HS-27A (cell line): ENCODE measurements around the gene ACADVL.
A peak's percentile ranks its signal among the peaks of the same experiment; 100 is the strongest.
"Not testable (repeated sequence)": the region's sequence is repeated elsewhere in the genome, so short reads cannot be mapped to it uniquely, and the experiment has no call there.

Experiments used
- DNase-seq: peaks from one replicate; pipeline ENCODE4 v3.0.0-alpha.2; 2012; ENCODE audit warnings: low read depth, missing footprints

ACADVL gene

GRCh38 chr17:7235693-7236665, 16.2 kb downstream of the ACADVL start:
- no peak for DNase-seq

DNA sequence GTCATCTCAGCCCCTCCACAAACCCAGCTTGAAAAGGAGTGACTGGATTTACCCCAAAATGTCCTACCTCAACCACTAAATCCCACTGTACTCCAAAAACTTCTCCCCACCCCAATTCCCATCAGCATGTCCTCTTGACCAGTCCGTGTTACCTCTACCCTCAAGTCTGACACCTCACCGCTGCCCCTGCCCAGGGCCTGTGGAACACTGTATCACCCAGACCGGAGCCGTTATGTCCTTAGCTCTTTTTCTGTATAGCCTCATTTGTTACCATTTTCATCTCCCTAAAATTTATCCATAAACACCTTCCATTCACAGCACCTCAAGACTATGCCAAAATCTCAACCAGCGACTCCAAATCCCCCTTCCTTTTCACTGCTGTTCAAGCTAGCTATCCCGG, 17.1 kb downstream of the ACADVL start:
- no peak for DNase-seq

- no peak for DNase-seq
Observed at GRCh38 chr17:7237266-7237760, 17.6 kb downstream of the ACADVL start.

DNA sequence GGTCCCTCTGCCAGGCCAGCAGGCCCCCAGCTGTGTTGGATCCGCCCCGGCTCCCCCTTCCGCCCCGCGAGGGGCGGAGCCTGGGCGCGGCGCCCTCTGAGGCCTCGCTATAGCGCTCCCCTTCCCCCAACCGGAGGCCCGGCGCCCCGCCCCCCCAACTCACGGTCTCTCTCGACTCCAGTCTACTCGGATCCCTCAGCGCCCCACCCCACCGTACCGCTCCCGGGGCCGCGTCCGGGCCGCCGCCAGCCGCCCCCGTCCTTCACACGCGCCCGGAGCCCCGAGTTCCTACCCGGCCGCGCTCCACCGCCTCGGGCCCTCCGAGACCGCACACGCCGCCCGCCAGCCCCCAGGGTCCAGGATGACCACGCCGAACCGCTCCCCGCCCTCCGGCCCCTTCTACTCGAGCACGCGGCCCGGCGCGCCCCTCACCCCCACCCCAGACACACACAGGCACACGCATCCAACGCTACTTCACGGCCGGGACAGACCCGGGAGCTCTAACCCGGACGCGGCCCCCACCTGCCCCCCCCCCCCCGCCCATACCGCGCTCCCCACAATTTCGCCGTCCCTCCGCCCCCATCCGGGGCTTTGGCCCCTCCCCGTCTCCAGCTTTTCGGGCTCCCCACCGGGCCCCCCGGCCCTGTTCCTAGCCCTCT, 18.2 kb downstream of the ACADVL start:
- DNase-seq = no peak

- no peak for DNase-seq
Observed at GRCh38 chr17:7238420-7239090, 18.8 kb downstream of the ACADVL start.

DNA sequence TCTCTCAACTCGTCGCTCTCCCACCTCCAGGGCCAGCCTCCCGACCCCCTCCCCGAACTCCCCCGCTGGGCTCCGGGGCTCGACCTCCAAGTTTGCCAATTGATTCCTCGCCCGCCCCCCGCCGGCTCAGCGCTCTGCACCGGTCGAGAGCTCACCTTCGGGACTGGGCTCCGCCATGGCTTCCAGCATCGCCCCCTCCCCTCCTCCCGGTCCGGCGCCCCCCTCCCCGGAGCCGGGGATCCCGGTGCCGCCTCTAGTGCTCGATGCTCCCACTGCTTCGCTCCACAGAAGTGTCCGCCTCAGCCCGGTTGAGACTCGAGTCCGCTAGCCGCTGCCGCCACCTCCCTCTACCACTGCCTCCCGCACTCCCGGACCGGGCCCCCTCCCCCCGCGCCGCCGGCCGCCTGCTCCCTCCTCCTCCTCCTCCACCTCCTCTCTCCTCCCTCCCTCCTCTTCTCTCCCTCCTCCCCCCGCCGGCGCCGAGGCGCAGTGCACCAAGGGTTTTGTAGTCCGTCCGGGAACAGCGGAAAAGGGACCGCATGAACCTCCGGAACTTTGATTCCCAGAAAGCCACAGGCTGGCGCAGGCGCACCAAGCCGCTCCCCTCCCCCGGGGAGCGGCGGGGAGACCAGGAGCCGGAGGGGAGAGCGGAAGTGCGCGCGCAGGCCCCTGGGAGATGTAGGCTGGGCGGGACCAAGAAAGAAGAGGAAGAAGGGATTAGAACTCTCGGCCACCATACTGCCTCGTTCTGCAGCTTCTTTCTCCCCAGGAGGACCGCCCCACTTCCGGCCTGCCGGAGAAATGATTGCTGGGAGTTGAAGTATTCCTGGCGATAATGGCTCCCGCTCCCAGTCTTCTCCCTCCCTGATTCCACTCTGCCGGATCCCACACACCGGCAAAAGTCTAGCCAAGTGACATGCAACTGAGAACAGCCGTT, 19.6 kb downstream of the ACADVL start, which contains the start of gene PHF23:
PHF23 (minus strand) TSS at position 367 of the 937 bp plus-strand sequence; CDS start at position 189, 178 bp downstream.
- peak; percentile 90 for DNase-seq

- no peak for DNase-seq
Observed at GRCh38 chr17:7240375-7240774, 20.6 kb downstream of the ACADVL start.

DNA sequence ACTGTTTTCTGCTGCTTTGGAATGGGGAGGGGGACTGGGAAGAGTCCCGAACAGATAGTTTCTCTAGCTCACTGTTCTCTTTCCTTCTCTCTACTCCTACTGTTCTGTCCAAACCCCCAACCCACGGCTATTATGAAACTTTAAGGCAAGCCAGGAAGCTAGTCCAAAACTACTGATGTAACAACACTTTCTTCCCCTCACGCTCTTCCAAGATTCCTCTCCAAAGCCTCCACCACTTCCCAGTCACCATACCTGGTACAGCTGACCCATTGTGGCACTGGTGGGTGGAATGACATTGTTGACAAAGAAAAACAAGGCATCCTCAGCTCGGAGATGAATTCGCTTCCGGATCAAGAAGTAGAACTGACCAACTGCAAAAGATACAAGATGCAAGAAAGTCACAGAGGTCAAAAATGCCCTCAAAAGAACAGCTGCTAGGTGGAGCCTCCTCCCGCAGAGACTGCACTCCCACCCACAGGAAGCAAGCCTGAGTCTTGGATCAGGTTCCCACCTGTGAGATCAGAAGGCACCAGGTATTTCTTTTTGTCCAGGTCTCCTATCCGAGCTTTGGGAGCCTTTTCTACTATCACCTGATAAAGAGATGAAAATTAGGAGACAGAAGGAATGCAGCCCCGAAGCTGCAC, 21.5 kb downstream of the ACADVL start:
- DNase-seq = no peak

- no peak for DNase-seq
Observed at GRCh38 chr17:7241783-7242716, 22.3 kb downstream of the ACADVL start, which contains the start of gene GABARAP. Gene GABARAP (minus strand): TSS chr17:7242449. CDS start chr17:7242330, 119 bp downstream.

DNA sequence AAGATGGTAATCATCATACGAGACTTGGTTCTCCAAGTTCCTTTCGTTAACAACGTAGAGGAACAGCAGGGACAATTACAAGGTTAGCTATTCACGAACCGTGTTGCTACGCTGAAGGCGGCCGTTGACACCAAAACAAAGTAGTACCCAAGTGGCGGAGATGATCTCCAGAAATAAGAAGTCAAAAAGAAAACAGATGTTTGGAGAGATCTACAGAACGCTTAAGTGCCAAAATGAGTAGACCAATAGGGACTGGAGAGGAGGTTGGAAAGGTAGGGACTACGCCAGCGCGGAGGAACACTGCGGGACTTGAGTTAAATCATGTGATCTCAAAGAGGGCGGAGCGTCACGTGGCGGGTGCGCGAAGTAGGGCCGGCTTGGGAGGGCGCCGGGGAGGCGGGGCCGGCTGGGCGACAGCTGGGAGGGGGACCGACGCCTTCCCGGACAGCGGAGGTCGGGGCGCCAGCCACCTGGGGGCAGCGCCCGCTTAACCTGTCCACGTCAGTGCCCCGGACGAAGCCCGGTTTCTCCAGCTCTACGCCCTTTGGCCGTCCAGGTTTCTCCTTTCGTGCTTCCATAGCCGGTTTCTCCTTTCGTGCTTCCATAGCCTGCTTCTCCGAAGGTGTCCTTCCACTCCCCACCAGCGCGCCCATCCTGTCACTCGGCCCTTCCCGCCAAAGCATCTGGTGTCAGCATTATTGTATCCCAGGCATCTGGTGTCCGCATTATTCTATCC, 23.1 kb downstream of the ACADVL start:
- DNase-seq = peak; percentile 84

DNA sequence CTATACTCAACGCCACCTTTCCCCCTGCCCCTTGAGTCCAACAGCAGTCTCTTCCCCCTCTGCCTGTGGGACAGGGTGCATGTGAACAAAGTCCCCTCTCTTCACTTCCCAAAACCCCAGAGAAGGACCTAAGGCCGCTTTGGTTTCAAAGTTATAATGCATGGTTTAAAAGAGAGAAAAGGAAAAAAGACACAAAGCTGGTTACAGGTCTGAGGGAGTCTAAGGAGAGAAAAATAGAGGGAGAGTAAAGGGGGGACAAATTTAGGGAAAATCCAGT, 23.7 kb downstream of the ACADVL start:
- DNase-seq = no peak

DNA sequence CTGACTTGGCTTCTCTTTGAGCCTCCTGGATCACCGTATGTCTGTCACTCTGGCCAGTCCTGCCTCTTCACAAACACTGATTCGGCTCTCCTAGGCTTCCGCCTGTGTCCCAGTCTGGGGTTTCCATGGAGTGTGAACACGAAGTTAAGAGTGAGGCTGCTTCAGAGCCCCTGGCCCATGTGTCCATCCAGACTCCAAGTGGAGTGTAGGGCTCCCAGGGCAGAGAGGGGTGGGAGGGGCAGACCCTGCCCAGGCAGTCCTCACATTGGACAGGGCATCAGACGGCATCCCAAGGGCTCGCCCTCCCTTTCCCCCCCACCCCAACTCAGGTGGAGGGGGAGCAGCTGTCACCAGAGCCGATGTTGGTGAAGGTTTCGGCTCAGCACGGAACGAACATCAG, 24.1 kb downstream of the ACADVL start:
- not testable (repeated sequence) for DNase-seq

- DNase-seq = no peak
Observed at GRCh38 chr17:7246779-7247178, 27.0 kb downstream of the ACADVL start.

- no peak for DNase-seq
Observed at GRCh38 chr17:7248796-7249195, 29.1 kb downstream of the ACADVL start.

DNA sequence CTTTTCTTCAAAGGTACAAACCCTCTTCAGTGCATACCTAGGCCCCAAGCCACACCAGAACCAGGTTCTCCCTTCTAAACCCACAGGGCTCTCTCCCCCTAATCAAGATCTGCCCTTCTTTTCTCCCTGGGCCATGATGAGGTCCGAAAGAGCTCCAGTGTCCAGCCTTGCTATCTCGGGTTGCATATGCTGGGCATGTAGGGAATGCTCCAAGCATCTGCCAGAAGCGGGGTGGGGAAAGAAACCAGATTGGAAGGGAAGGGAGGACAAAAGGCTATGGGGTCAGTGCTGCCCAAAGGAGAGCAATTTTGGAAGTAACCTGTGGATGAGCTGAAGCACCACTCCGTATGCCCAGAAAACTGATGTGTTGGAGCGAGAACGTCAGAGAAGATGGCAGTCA, 29.5 kb downstream of the ACADVL start:
- no peak for DNase-seq

DNA sequence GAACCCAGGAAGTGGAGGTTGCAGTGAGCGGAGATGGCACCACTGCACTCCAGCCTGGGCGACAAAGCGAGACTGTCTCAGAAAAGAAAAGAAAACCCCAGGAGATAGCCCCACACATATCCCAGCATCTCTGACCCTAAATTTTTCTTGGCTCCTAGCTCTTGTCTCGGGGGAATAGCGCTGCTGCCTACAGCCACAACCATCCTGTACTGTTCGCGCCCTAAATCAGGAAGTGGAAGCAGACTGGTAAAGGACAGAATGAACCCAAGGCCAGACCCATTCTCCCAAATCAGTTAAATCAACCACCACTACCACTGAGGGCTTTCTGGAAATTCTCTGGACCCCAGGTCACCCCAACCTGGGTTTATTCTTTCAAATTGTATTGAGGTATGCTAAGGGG, 30.1 kb downstream of the ACADVL start:
- no peak for DNase-seq

DNA sequence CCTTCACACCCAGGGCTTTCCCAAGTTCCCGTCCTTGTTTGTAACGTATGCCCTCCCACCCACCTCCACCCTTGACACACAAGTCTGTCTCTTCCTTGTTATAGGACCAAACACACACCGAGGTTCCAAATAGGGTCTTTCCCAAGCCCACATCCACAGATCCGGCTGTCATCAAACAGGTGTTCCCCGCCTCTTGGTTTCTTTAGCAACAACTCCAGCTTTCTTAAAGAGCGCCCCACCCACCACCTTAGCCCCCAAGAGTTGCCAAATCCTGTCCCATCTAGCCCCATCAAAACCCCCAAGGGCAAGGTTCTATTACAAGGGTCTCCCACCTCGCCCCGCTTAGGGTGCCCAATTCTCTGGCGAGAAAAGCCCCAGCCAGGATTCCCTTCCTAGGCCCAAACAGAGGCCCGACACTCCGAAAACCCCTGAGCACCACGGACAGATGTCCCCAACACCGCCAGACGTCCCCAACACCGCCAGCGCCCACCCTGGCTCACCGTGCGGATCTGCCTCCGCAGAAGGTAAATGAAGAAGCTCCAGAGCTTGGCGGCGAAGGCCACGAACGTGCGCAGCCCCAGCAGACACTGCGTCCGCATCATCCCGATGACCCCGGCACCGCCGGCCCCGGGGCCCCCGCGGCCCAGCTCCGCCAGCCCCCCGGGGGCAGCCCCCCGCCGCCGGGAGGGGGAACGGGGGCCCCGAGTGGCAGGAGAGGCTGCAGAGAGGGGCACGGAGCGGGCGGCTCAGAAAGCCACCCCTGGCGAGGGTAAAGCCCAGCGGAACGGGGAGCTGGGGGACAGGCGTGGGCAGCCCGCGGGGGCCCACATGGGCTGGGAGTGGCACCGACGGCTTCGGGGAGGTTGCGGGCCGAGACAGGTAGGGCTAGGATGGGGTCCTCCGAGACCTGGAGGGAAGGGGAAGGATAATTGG, 31.2 kb downstream of the ACADVL start:
- no peak for DNase-seq

DNA sequence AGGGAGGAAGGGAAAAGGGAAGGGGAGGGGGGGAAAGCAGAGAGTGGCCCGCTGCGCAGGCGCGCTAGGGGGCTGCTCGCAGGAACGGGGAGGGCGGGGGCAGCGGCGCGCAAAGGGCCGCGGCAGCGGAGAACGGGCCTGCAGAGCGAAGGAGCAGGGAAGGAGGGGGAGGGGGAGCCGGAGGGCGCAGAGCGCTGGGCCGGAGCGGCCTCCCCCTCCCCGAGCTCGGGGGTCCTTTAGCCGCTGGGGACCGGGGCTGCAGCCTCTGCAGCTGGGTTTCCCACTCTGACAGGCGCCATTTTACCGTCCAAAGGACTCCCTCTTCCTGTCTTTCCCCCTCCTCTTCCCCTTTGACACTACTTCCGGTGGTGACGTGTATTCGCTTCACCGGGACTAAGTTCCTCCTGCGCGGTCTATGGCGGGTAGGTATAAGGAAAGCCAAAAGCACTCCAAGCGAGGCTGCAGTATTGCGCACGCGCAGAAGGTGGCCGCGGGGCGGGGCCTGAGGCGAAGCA, 32.0 kb downstream of the ACADVL start, which contains the start of gene CTDNEP1:
CTDNEP1 (minus strand) TSS at position 74 of the 515 bp plus-strand sequence. CDS start 438 bp downstream, outside the sequence.
- peak; percentile 92 for DNase-seq
